Esophagus muscularis mucosa (tissue), 3 donors: ENCODE results near the gene ARF3.

Experiments used
- CTCF ChIP-seq, 3 experiments: fragments of 200-600 bp in 2 of 3; fragments of 450-650 bp in 1 of 3; sonication (generic) in 2 of 3; IDR thresholded peaks; one replicate each; pipeline ENCODE4 v1.5.1; 2017 to 2019; ENCODE audit warnings: antibody characterized with exemption in 3 of 3, mild to moderate bottlenecking in 2 of 3, moderate library complexity in 1 of 3
- POLR2A ChIP-seq: fragments of 450-650 bp; IDR thresholded peaks from one replicate; pipeline ENCODE4 v1.6.1; 2017; ENCODE audit warnings: antibody characterized with exemption, moderate library complexity, mild to moderate bottlenecking, low read depth

GRCh38 chr12:48978741-48979601 is 21.7 kb upstream of the ARF3 start:
- TF ChIP-seq POLR2A (no peak), CTCF (IDR thresholded peaks at IDR 0.05) (no peak)
